Measurements from ENCODE around the gene PACRG.

DNA sequence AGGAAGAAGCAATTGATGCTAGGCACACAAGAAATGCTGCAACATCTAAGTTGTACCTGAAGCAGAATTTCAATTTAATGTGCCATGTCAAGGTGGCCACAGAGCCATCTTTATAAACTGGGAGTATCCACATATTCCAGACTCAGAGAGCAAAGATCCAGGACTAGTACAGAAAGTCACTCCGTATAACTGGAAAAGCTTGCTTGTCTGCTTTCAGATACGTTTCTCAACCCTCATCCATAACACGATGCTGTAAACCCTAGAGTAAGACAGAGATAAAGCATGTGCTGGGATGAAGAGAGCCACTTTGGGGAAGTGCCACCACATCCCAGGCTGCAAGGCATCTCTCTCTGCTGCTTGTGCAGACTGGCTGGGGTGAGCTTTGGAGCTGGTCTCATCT lies 134.7 kb downstream of the PACRG start:
- TF ChIP-seq ZNF138 (CRISPR knock-in tag; IDR thresholded peaks at IDR 0.05; ENCODE audit: low read depth): no peak
- TF ChIP-seq ZNF350 (CRISPR knock-in tag; IDR thresholded peaks at IDR 0.05; ENCODE audit: borderline replicate concordance, low read depth): no peak
- TF ChIP-seq REST (IDR thresholded peaks at IDR 0.05; ENCODE audit: borderline replicate concordance in 1 of 2, low read depth in 1 of 2, low read length in 2 of 2): no peak
